ENCODE results near the gene IMMT.

- no peak for TF ChIP-seq CTCF (conservative IDR thresholded peaks at IDR 0.05; ENCODE audit: low read depth, low read length)
- TF ChIP-seq EZH2 (IDR thresholded peaks at IDR 0.05; ENCODE audit: borderline replicate concordance, low read depth, low read length, poor library complexity, severe bottlenecking), result no peak
Observed at GRCh38 chr2:86172610-86173009, 22.7 kb downstream of the IMMT start.

Measured in A673 (cell line).